ENCODE data around the gene SIGLECL1. TPM values are rescaled to one million over a fixed set of nuclear protein-coding genes. Genes with fewer than 3 reads are reported as not detected.

The SIGLECL1 gene
- total RNA-seq, 1 donor from 2014 or later: not detected

GRCh38 chr19:51252306-51253079 is 1.6 kb downstream of the SIGLECL1 start:
- no peak for DNase-seq (ENCODE audit: low read depth in 2 of 2)

GRCh38 chr19:51253088-51253806 is 2.4 kb downstream of the SIGLECL1 start:
- no peak for DNase-seq (ENCODE audit: low read depth in 2 of 2)

- no peak for DNase-seq (ENCODE audit: low read depth in 2 of 2)
These were observed 5.3 kb downstream of the SIGLECL1 start for GRCh38 chr19:51256155-51256625.

DNA sequence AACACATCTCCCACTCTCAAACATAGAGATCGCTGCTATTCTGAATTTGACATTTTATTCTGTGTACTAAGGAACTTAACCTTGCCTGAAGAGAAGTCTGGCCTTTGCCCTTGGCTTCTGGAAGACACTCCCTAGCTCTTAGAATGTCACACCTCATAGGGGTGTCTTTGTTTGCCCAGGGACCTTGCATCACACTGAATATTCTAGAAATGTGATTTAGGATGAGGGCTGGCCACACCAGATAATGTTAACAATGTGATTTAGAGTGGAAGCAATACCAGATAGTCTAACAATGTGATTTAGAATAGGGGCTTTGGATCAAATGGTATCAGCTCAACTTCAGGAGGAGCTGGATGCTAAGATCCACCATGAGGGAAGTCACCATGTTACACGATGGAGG is 6.6 kb downstream of the SIGLECL1 start:
- no peak for DNase-seq (ENCODE audit: low read depth in 2 of 2)

DNA sequence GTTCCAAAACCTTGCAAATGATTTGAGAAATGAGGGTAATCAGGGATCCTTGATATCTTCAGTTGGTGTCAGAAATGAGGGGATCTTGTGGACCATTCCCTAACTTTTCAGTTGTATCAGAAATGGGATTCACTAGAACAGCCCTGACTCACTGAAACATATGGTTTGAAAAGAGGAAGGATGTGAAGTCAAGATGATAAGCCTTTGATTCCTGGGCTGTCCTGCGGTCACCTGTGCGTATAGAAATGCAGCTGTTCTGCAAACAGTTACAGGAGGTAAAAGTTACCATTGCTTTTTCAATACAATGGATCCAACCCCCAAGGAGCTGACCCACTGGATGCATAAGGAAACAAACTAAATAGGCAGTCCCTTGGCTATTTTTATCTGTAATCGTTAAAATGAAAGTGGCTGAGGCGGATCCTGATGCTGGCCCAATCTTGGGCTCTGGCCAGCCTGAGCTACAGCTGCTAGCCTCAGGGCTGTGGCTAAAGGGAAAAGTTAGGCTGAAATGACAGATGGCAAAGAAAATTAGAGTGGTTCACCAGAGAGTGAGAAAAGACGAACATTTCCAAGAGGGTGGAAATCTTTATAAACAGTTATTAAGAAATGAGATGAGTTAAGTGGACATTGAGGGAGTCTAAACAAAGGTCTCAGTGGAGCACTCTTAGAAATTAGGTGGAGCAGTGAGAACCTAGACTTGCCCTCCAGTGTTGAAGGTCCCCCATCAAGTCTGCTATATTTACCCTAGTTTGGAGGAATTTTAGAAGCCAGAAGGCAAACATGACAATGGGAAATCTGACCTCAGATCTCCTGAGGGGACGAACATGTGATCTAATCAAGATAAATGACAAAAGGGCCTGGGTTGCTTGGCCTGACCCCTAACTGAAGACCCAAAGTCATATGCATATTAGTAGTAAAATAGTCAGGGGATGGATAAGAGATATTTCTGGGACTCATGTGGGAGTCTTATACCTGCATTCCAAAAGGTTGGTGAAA is 7.6 kb downstream of the SIGLECL1 start:
- no peak for DNase-seq (ENCODE audit: low read depth in 2 of 2)

DNA sequence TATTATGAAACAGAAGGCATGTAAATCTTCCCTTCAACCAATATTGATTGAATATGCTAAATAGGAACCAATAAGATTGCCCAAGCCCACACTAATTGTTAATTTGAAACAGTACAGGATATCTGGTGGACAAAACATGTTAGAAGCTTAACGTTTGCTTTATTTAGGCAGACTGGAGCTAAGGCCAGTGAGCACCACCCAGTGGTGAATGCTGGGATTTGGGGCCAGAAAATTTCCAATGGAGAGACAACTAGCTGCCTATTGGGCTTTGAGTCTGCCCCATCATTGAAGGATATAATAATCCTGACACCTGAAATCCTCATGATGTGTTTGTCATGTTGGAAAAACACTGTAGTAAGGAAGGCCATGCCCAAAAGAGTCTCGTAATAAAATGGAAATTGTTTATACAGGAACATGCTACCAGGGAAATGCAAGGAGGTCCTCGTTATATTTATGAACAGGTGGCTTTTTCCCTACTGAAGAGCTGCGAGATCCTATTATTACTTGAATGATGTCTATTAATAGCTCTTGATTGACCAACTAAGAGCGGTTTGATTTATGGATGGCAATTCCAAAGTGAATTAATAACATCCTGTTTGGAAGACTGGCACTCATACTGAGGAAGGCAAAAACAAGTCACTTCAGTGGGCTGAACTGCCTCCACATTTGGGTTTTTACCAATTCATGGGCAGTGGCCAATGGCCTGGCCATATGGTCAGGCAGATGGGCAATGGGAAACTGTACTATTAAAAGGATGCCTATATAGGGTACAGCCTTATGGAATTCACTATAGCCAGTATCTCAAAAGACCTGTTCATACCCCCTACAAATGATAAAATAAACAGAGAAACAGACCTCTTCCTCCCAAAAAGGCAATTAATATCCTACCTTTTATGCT is 8.7 kb downstream of the SIGLECL1 start:
- peak; percentile 45 to 55 for DNase-seq (ENCODE audit: low read depth in 2 of 2)

DNA sequence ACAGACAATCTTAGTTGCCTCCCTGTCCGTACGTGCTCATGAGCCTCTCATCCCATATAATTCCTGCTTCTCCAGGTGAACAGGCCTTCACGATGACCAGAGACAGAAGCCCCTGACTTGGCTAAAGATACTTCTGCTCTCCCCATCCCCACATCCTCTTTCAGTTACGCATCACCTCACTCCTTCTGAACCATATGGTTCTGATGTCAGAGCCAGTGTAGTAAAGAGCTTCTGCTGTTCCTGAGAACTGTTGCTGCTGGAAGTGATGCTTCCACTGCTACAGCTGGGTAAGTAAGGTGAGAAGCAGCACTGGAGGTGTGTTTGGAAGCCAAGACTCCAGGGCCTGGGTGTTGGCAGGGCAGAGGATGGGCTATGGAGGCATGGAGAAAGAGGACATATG is 12.9 kb downstream of the SIGLECL1 start:
- DNase-seq (ENCODE audit: low read depth in 2 of 2): no peak

GRCh38 chr19:51271067-51271466 is 20.2 kb downstream of the SIGLECL1 start:
- DNase-seq (ENCODE audit: low read depth in 2 of 2): no peak

DNA sequence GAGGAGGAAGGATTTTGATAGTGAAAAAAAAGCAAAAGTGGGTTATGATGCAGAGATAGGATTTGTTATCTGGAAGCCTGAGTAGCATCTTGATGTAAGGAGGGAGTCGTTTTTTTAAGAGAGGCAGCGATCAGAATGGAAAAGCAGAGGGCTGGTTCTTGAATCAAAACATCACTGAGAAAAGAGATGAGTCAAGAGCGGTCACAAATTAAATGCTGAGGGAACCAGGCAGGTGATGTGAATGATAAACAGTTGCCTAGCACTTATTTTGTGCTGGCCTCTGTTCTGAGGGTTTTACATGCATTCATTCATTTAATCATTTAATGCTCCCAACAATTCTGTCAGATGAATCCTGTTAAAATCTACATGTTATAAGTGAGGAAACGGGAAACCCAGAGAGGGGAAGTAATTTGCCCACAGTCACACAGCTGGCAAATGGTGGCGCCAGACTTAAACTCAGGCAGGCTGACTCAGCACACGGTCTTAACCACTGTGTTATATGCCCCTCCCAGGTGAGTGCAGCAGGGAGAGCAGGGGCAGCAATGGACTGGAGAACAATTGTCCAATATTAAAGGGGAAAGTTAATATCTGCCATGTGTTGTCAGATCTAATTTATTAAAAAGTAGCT is 21.4 kb downstream of the SIGLECL1 start:
- DNase-seq (ENCODE audit: low read depth in 2 of 2): no peak

DNA sequence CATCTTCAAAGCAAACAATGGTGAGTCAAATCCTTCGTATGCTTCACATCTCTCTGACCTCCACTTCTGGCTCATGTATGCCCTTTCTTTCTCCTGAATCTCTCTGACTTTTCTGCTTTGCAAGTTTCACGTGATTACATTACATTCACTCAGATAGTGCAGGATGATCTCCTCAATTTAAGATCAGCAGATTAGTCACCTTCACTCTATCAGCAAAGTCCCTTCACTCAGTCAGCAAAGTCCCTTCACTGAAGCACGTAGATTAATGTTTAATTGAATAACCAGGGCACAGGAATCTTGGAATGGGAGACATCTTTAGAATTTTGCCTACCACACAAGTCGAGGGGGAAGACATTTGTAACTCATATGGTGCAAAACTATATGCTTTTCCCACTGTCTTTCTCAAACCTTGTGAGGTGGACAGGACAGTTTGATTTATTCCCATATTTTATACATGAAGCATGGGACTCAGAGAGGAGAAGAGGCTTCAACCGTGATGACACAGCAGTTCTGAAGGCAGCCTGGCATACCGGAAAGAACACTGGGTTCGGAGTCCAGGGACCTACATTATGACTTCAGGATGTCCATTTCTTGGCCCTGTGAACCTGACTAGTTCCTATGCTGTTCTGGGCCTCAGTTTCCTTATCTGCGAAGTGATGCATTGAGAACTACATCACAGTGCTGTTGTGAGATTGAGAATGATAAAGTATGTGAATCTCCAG is 23.3 kb downstream of the SIGLECL1 start:
- DNase-seq (ENCODE audit: low read depth in 2 of 2): no peak

DNA sequence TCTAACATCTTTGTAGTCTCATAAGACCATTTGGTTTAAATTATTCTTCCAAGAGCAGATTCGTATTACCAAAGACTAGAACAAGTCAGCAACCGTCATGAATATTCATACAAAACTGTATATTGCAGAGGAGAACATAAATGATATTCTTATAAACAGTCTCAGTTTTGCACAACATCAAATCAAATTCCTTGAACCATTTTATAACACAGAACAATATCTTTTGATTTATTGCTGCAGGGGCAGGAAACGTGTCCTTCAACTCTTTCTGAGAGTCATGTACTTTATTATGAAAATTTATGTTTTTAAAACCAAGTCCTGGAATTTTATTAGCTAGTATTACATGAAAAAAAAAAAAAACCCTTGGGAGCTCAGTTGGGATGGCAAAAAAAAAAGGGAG is 26.2 kb downstream of the SIGLECL1 start:
- no peak for DNase-seq (ENCODE audit: low read depth in 2 of 2)

- DNase-seq (ENCODE audit: low read depth in 2 of 2): no peak
These were observed 31.5 kb downstream of the SIGLECL1 start for GRCh38 chr19:51282335-51282734.

DNA sequence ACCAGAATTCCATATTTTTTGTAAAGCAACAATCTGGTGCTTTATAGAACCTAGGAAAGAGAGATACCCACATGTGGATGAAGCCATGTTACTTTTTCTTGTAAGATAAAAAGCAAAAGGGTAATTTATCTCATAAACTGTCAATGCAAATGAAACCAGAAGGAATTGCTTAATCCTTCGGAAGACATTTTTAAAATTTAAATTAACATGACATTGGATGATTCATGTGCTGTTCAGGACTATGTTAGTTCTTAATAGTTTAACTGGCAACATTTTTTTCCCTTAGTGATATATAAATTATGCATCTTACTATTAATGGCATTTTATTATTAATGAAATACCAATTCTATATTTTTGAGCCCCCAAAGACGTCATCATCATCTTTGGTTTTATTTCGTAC is 34.8 kb downstream of the SIGLECL1 start:
- no peak for DNase-seq (ENCODE audit: low read depth in 2 of 2)

- DNase-seq (ENCODE audit: low read depth in 2 of 2): no peak
These were observed 38.8 kb downstream of the SIGLECL1 start for GRCh38 chr19:51289635-51290034.

DNA sequence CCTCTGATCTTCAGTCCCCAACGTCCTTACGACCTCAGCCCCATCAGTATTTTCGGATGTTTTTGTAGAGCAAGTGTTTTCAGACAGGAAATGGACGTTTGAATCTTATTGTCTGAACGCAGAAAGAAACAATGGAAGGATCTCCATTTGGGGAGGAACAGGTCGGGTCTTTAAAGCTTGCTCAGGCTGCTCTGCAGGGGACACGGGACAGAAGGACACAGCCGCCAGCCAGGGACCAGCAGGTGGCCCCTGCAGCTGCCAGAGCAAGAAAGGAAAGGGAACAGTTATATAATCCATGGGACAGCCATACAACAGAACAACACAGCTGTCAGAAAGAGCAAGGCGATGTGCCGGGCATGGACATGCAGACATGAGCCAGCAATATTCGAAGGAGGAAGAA is 42.1 kb downstream of the SIGLECL1 start:
- no peak for DNase-seq (ENCODE audit: low read depth in 2 of 2)

- DNase-seq (ENCODE audit: low read depth in 2 of 2): no peak
These were observed 42.8 kb downstream of the SIGLECL1 start for GRCh38 chr19:51293571-51294210.

DNA sequence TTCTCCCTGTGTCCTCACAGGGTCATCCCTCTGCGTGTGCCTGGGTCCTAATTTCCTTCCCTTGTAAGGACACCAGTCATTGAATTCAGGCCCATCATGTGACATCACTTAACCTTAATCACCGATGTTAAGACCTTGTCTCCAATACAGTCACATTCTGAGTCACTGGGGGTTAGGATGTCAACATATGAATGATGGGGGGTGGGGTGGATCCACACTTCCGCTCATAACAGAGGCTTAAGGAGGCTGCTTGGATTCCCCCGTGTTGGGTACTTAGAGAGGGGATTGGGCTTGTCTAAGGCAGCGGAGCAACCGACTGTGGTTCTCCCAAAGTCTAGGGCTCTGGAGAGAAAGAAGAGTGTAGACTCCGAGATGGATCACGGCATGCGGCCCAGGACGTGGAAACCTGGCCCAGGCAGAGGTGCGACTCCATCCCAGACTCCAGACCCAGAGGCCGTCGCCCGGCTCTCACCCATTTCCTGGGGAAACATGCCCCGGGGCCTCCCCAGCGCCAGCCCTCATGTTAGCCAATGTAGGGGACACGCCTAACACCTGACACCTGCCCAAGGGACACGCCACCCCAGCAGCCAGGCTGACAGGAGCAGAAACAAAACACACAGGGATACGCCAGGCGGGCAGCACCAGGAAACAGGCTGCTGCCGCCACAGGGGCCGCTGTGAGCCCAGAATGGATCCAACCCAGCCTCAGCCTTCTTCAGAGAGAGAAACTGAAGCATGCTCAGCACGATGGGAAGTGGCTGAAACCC is 43.5 kb downstream of the SIGLECL1 start:
- DNase-seq (ENCODE audit: low read depth in 2 of 2): no peak

GRCh38 chr19:51294977-51295375 is 44.1 kb downstream of the SIGLECL1 start:
- DNase-seq (ENCODE audit: low read depth in 2 of 2): no peak
